ENCODE measurements around the gene STAB2. TPM values are rescaled to one million over a fixed set of nuclear protein-coding genes. Genes with fewer than 3 reads are reported as not detected.
"Not testable (repeated sequence)": the region's sequence is repeated elsewhere in the genome, so short reads cannot be mapped to it uniquely, and the experiment has no call there.

The STAB2 gene
- total RNA-seq, 1 donor from 2014 or later = 0.05 TPM

- intact Hi-C loops (cut with DNase I) = no loop called here
- no peak for ATAC-seq (ENCODE audit: poor library complexity)
- DNase-seq = no peak
Measured at GRCh38 chr12:103640410-103640809, 53.3 kb downstream of the STAB2 start.

DNA sequence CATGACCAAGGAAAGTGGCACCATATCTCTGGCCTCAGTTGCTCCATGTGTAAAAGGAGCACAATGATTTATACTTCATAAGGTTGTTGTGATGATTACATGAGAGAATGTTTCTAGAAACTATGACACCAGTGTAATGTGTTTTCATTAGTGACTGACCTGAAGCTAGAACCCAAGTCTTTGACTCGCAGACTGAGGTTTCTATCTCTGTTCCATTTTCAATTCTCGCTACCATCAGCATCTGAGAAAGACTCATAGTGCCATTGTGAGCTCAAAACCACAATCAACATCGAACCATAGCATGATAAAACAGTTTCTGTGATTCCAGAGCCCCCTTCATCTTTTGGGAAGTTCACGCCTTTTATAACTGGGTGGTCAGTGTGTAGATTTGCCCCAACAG, 53.8 kb downstream of the STAB2 start:
- no peak for DNase-seq

GRCh38 chr12:103642240-103642864, 55.3 kb downstream of the STAB2 start:
- intact Hi-C loops (cut with DNase I) = no loop called here
- no peak for ATAC-seq (ENCODE audit: poor library complexity)
- DNase-seq = no peak

More for the DNA sequence above, 53.8 kb downstream of the STAB2 start:
- no peak for ATAC-seq (ENCODE audit: poor library complexity)
- intact Hi-C loops (cut with DNase I) = no loop called here

GRCh38 chr12:103645202-103645601, 58.1 kb downstream of the STAB2 start:
- DNase-seq (no peak), ATAC-seq (ENCODE audit: poor library complexity) (no peak)
- intact Hi-C loops (cut with DNase I) = no loop called here

GRCh38 chr12:103647267-103647666, 60.2 kb downstream of the STAB2 start:
- intact Hi-C loops (cut with DNase I) = no loop called here
- DNase-seq = no peak
- ATAC-seq (ENCODE audit: poor library complexity) = peak; percentile 36

GRCh38 chr12:103652808-103653207, 65.7 kb downstream of the STAB2 start:
- ATAC-seq (ENCODE audit: poor library complexity) = no peak
- intact Hi-C loops (cut with DNase I) = no loop called here
- DNase-seq = no peak

- intact Hi-C loops (cut with DNase I); ATAC-seq (ENCODE audit: poor library complexity); DNase-seq: not testable (repeated sequence)
Measured at GRCh38 chr12:103653568-103654173, 66.6 kb downstream of the STAB2 start.

DNA sequence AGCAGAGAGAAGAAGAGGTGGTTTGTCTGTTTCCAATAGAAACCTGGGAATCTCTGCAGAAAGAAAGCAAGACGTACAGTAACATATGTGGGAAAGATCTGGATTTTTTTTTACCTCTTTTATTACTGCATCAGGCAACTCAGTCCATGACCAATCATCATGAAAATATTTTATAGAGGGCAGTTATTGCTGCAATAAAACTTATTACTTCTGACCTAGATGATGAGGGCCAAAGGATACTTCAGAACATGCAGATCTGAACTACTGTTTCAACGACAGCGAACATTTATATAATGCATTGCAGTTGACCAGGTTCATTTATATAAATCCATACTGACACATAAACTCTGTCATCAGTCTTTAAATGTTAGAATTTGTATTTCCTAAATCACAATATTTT, 67.7 kb downstream of the STAB2 start:
- DNase-seq (no peak), ATAC-seq (ENCODE audit: poor library complexity) (no peak)
- intact Hi-C loops (cut with DNase I) = no loop called here

GRCh38 chr12:103656291-103656690, 69.2 kb downstream of the STAB2 start:
- DNase-seq (no peak), ATAC-seq (ENCODE audit: poor library complexity) (no peak)
- intact Hi-C loops (cut with DNase I) = no loop called here

DNA sequence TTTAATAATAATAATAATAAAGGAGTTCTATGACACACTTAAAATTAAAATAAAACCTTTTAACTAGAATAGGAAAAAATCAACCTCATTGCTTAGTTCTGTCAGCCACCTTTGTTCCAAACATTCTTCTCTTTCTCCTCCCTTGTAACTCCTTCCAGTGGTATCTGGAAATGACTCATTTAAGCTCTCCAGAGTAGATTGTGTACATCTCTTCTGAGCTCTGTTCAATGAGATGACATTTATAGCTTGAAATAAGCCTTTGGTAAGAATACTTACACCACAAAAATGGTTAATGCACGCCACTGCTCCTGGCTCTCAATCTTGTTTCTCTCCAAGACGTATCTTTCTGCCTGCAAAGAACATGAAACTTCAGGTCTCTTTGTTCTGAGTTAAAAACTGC, 70.3 kb downstream of the STAB2 start:
- DNase-seq (no peak), ATAC-seq (ENCODE audit: poor library complexity) (no peak)
- intact Hi-C loops (cut with DNase I) = no loop called here

- intact Hi-C loops (cut with DNase I) = no loop called here
- ATAC-seq (ENCODE audit: poor library complexity) (no peak), DNase-seq (no peak)
Measured at GRCh38 chr12:103664626-103665025, 77.6 kb downstream of the STAB2 start.

DNA sequence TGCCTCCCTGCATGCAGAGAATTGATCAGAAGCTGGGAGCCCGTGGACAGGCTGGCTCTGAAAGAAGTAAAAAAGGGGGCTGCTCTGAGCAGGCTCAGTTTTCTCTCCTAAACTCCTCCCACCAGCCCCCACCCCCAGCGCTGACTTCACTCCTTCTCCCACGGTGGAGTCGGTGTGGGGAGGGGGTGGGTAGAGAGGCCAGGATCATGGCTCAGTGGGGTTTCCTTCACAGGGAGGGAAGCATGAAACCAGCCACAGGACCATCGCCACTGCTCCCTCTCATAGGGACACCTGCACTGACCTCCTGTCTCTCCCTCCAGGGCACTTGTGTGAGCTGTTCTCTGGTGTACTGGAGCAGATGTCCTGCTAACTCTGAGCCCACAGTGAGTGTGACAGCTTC, 78.9 kb downstream of the STAB2 start:
- ATAC-seq (ENCODE audit: poor library complexity) (no peak), DNase-seq (no peak)
- intact Hi-C loops (cut with DNase I) = no loop called here

- ATAC-seq (ENCODE audit: poor library complexity) = no peak
- no peak for DNase-seq
- intact Hi-C loops (cut with DNase I) = no loop called here
Measured at GRCh38 chr12:103667125-103667524, 80.1 kb downstream of the STAB2 start.

DNA sequence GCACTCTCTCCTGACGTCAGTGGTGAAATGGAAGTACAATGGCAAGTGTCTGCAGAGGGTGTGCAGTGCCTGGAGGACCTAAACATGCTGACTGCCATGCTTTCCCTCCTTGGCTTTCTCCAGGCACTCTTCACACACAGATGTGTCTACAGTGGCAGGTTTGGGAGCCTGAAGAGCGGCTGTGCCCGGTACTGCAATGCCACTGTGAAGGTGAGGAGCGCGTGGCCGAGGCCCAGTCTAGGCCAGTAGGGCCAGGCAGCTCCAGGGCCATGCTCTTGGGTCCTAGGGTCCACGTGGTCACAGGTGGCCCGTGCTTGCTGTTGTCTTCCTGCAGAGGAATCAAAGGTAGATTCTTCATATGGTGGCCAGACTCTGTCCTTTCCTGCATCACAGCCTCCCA, 81.4 kb downstream of the STAB2 start:
- DNase-seq (no peak), ATAC-seq (ENCODE audit: poor library complexity) (no peak)
- intact Hi-C loops (cut with DNase I) = no loop called here

GRCh38 chr12:103671367-103671766, 84.3 kb downstream of the STAB2 start:
- no peak for DNase-seq
- intact Hi-C loops (cut with DNase I) = no loop called here
- no peak for ATAC-seq (ENCODE audit: poor library complexity)

- intact Hi-C loops (cut with DNase I) = no loop called here
- no peak for DNase-seq
- ATAC-seq (ENCODE audit: poor library complexity) = no peak
Measured at GRCh38 chr12:103672401-103673119, 85.5 kb downstream of the STAB2 start.

DNA sequence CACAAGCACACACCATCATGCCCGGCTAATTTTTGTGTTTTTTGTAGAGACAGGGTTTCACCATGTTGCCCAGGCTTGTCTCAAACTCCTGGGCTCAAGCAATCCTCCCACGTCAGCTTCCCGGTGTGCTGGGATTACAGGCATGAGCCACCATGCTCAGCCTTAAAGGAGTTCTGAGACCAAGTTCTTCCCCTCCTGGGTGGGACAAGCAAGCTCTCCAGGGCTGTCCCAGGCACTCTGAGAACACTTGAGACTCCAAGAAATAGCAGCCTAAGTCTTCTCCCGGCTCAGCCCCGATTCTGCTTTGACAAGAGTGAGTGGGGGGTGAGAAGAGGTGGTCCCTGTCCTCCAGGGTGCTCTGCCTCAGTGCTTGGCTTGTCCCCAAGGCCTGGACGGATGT, 86.4 kb downstream of the STAB2 start:
- intact Hi-C loops (cut with DNase I) = no loop called here
- ATAC-seq (ENCODE audit: poor library complexity) (no peak), DNase-seq (no peak)

DNA sequence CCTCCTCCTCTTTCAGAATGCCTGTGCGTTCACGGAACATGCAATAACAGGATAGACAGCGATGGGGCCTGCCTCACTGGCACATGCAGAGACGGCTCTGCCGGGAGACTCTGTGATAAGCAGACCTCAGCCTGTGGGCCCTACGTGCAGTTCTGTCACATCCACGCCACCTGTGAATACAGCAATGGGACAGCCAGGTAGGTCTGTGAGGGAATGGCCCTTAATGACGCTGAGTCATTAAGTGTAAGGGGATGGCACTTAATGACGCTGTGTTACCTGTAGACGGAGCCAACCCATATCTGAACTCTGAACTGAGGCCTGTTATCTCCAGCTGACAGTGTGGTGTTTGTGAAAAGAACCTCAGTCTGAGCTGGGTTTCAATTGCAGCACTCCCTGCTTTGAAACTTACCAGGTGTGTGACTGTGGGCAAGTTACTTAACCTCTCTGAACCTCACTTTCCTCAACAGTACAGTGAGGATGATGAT, 86.9 kb downstream of the STAB2 start:
- ATAC-seq (ENCODE audit: poor library complexity) = no peak
- intact Hi-C loops (cut with DNase I) = no loop called here
- no peak for DNase-seq

DNA sequence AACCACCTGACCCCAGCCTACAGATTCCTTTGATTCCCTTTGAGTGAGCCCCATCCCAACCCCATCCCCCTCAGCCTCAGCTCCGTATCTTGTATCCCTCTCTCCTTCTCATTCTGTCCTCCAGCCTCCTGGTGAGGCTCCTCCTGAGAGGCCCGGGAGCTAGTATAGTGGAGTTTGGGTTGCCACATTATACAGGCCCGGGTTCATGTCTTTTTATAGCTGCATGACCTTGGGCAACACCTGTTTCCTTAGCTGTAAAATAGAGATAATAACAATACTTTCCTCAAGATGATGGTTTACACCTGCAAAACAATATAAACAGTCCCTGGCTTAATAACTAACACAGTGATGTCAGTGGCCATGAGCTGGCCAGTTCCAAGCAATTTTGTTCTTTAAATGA, 89.8 kb downstream of the STAB2 start:
- ATAC-seq (ENCODE audit: poor library complexity) = no peak
- intact Hi-C loops (cut with DNase I) = no loop called here
- DNase-seq = no peak

GRCh38 chr12:103677341-103677740, 90.3 kb downstream of the STAB2 start:
- intact Hi-C loops (cut with DNase I) = no loop called here
- DNase-seq (peak; percentile 31), ATAC-seq (ENCODE audit: poor library complexity) (no peak)

Data from Right ventricle myocardium superior (tissue), 1 donor.